GM23338 (cell line): ENCODE results near the gene OSGIN1. TPM values are rescaled to one million over a fixed set of nuclear protein-coding genes. Genes with fewer than 3 reads are reported as not detected.
A peak's percentile ranks its signal among the peaks of the same experiment; 100 is the strongest.

Experiments
- ATAC-seq: fragments of 200-7000 bp; cut with Tn5 transposase; 3 replicates; pipeline ENCODE4 v1.9.1; 2020
- DNase-seq: peaks from one replicate; pipeline ENCODE4 v3.0.0-alpha.2; 2015; ENCODE audit warnings: low spot score
- H2AFZ ChIP-seq: fragments of 200-600 bp; sonication (generic); 2 replicates; pipeline ENCODE4 v1.8.0; 2016; ENCODE audit warnings: antibody characterized with exemption, mild to moderate bottlenecking, moderate library complexity
- H3F3A ChIP-seq: fragments of 200-600 bp; sonication (generic); replicated peaks from 2 replicates; pipeline ENCODE4 v1.8.0; 2017; ENCODE audit warnings: antibody characterized with exemption, mixed run types, low read depth
- H3K27ac ChIP-seq: fragments of 200-600 bp; sonication (generic); 2 replicates; pipeline ENCODE4 v1.6.1; 2016; ENCODE audit warnings: low read depth
- H3K27me3 ChIP-seq: fragments of 200-600 bp; sonication (generic); 2 replicates; pipeline ENCODE4 v1.8.0; 2016; ENCODE audit warnings: mild to moderate bottlenecking, mixed run types, moderate library complexity; ENCODE audit not compliant: insufficient read depth
- H3K36me3 ChIP-seq: fragments of 200-600 bp; sonication (generic); 2 replicates; pipeline ENCODE4 v1.8.0; 2016; ENCODE audit warnings: mild to moderate bottlenecking; ENCODE audit not compliant: insufficient read depth
- H3K4me1 ChIP-seq: fragments of 200-600 bp; sonication (generic); 2 replicates; pipeline ENCODE4 v1.8.0; 2016; ENCODE audit warnings: mild to moderate bottlenecking, moderate library complexity; ENCODE audit not compliant: insufficient read depth
- H3K4me2 ChIP-seq: fragments of 200-600 bp; sonication (generic); 2 replicates; pipeline ENCODE4 v1.7.1; 2017; ENCODE audit warnings: mixed run types
- H3K4me3 ChIP-seq: fragments of 200-600 bp; sonication (generic); 2 replicates; pipeline ENCODE4 v1.6.1; 2016; ENCODE audit warnings: mixed run types
- H3K79me2 ChIP-seq: fragments of 200-600 bp; sonication (generic); replicated peaks from 2 replicates; pipeline ENCODE4 v1.8.0; 2017; ENCODE audit warnings: mild to moderate bottlenecking; ENCODE audit not compliant: insufficient read depth
- H3K9me2 ChIP-seq: fragments of 200-600 bp; sonication (generic); 2 replicates; pipeline ENCODE4 v1.8.0; 2017; ENCODE audit not compliant: insufficient read depth
- H4K20me1 ChIP-seq: fragments of 200-600 bp; sonication (generic); replicated peaks from 2 replicates; pipeline ENCODE4 v1.8.0; 2017; ENCODE audit warnings: mild to moderate bottlenecking; ENCODE audit not compliant: insufficient read depth
- H3K27ac Mint-ChIP-seq: 2 replicates; pipeline ENCODE4 v1.8.0; 2020; ENCODE audit warnings: inconsistent platforms, mild to moderate bottlenecking, moderate library complexity, mixed read lengths
- H3K27me3 Mint-ChIP-seq: 3 replicates; pipeline ENCODE4 v1.8.0; 2022; ENCODE audit warnings: low read depth, mild to moderate bottlenecking, moderate library complexity, mixed read lengths, inconsistent platforms; ENCODE audit not compliant: insufficient read depth, poor library complexity
- H3K36me3 Mint-ChIP-seq: 3 replicates; pipeline ENCODE4 v1.8.0; 2021; ENCODE audit warnings: low read depth, mild to moderate bottlenecking, inconsistent platforms, moderate library complexity, mixed read lengths
- H3K4me1 Mint-ChIP-seq: 3 replicates; pipeline ENCODE4 v1.8.0; 2020; ENCODE audit warnings: mild to moderate bottlenecking, inconsistent platforms, mixed read lengths
- H3K4me3 Mint-ChIP-seq: 3 replicates; pipeline ENCODE4 v1.8.0; 2021; ENCODE audit warnings: moderate library complexity, mild to moderate bottlenecking, inconsistent platforms, mixed read lengths
- H3K9me3 Mint-ChIP-seq: 3 replicates; pipeline ENCODE4 v1.8.0; 2020; ENCODE audit warnings: moderate library complexity, mild to moderate bottlenecking, inconsistent platforms, mixed read lengths
- CREB1 ChIP-seq: fragments of 250-450 bp; sonication (Bioruptor Pico); IDR thresholded peaks from 2 replicates; pipeline ENCODE4 v1.5.0; 2020; ENCODE audit warnings: low read depth, mild to moderate bottlenecking, moderate library complexity
- CTCF ChIP-seq, 2 experiments: fragments of 200-600 bp in 1 of 2; sonication (generic) in 1 of 2; conservative IDR thresholded peaks; 2 replicates each; pipeline versions ENCODE4 v1.5.1 to v1.6.1; 2016 to 2017; ENCODE audit warnings: antibody characterized with exemption in 2 of 2, low read depth in 2 of 2, mild to moderate bottlenecking in 2 of 2, moderate library complexity in 1 of 2
- ETS1 ChIP-seq: IDR thresholded peaks from 2 replicates; pipeline ENCODE4 v1.6.1; 2016; ENCODE audit warnings: antibody characterized with exemption
- EZH2 ChIP-seq: fragments of 200-600 bp; sonication (generic); IDR thresholded peaks from one replicate; pipeline ENCODE4 v1.8.0; 2017; ENCODE audit warnings: antibody characterized with exemption, mild to moderate bottlenecking, low read depth; ENCODE audit not compliant: unreplicated experiment
- EZH2phosphoT487 ChIP-seq: fragments of 200-600 bp; sonication (generic); IDR thresholded peaks from one replicate; pipeline ENCODE4 v1.8.1; 2018; ENCODE audit warnings: antibody characterized with exemption; ENCODE audit not compliant: unreplicated experiment
- JUNB ChIP-seq: IDR thresholded peaks from one replicate; pipeline ENCODE4 v1.6.1; 2016; ENCODE audit warnings: antibody characterized with exemption; ENCODE audit not compliant: unreplicated experiment
- NANOG ChIP-seq: IDR thresholded peaks from 2 replicates; pipeline ENCODE4 v1.6.1; 2016; ENCODE audit warnings: antibody characterized with exemption, borderline replicate concordance
- POLR2AphosphoS5 ChIP-seq: IDR thresholded peaks from 2 replicates; pipeline ENCODE4 v1.6.1; 2016; ENCODE audit warnings: antibody characterized with exemption, low read depth
- STAT1 ChIP-seq: IDR thresholded peaks from one replicate; pipeline ENCODE4 v1.6.1; 2016; ENCODE audit warnings: antibody characterized with exemption; ENCODE audit not compliant: unreplicated experiment
- ZNF114 ChIP-seq: fragments of 250-450 bp; sonication (Bioruptor Pico); IDR thresholded peaks from 2 replicates; pipeline ENCODE4 v1.5.0; 2020; ENCODE audit warnings: mild to moderate bottlenecking, moderate library complexity
- ZNF331 ChIP-seq: fragments of 250-450 bp; sonication (Bioruptor Pico); IDR thresholded peaks from 2 replicates; pipeline ENCODE4 v1.5.0; 2020; ENCODE audit warnings: low read depth, mild to moderate bottlenecking, moderate library complexity
- ZNF462 ChIP-seq: fragments of 250-450 bp; sonication (Bioruptor Pico); IDR thresholded peaks from 2 replicates; pipeline ENCODE4 v1.5.0; 2020; ENCODE audit warnings: mild to moderate bottlenecking, moderate library complexity
- polyA plus RNA-seq: library from polyadenylated mRNA; unstranded; fragments of >200 nt; fragmentation: Nextera tagmentation; extraction: Ambion mirVana; gene quantifications from 2 replicates; pipeline ENCODE4 v1.2.1, GENCODE V29; 2016
- total RNA-seq: library from RNA; depleted of rRNA; stranded (reverse); fragments of >200 nt; shearing (Covaris generic); gene quantifications from 2 replicates; pipeline ENCODE4 v1.2.3, GENCODE V29; 2014
- TF ChIP-seq, protein P1 (sequence below): IDR thresholded peaks from one replicate; pipeline ENCODE4 v1.6.1; 2018; ENCODE audit warnings: antibody characterized with exemption; ENCODE audit not compliant: unreplicated experiment

OSGIN1 gene
- total and polyA plus RNA-seq, 2 experiments from 2014 or later, result 0.32 to 1.6 TPM

DNA sequence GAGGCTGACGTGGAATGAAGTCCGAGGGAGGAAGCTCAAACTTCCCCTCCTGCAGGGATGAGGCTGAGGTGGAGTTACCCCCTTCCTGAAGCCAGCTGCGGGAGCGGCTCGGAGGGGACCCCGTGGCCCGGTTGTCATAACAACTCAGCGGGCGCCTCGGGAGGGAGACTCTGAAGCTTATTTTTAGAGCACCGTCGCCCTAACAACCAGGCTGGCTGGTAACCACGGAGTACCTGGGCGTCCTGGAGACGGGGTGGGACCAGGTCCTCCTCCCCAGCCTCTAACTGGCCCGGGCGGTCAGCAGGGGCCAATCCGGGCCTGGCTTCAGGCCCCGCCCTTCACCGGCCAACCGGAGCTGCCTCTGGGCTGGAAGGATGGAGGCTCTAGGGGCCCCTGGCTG lies 42.7 kb downstream of the OSGIN1 start:
- Mint-ChIP-seq H3K36me3 (no peaks in the 10 kb centered on the region), H3K9me3 (no peaks in the 10 kb centered on the region), H3K4me3 (peak overlapping the region; percentile 55), H3K27ac (no peak overlapping the region), H3K4me1 (peaks cover 18% of the 10 kb centered on the region), H3K27me3 (peaks cover 18% of the 10 kb centered on the region)
- no peaks in the 10 kb centered on the region for H3K79me2 ChIP-seq
- 0 out of 2 replicates have a peak overlapping the region, but pooled peaks have one; percentile 32 for H2AFZ ChIP-seq
- peaks cover 3% of the 10 kb centered on the region; the same call in 1 of the 2 replicates for H3K4me1 ChIP-seq
- DNase-seq (peak; percentile 88), ATAC-seq (peak; percentile 97)
- no peaks in the 10 kb centered on the region for H3K9me2 ChIP-seq
- no peak overlapping the region for H3K27ac ChIP-seq
- H3K27me3 ChIP-seq, result no peaks in the 10 kb centered on the region
- H3F3A ChIP-seq, result no peaks in the 10 kb centered on the region
- no peaks in the 10 kb centered on the region for H3K36me3 ChIP-seq
- peak overlapping the region; percentile 66 for H3K4me2 ChIP-seq
- TF ChIP-seq NANOG (no peak), EZH2 (no peak), CREB1 (CRISPR knock-in tag) (no peak), ZNF114 (CRISPR knock-in tag) (no peak), JUNB (no peak), CTCF (conservative IDR thresholded peaks at IDR 0.05; ENCODE audit: low read depth in 2 of 2) (no peak), ETS1 (no peak), ZNF462 (CRISPR knock-in tag) (no peak), ZNF331 (no peak), EZH2phosphoT487 (no peak), POLR2AphosphoS5 (no peak), STAT1 (no peak)
- TF ChIP-seq, protein P1, sequence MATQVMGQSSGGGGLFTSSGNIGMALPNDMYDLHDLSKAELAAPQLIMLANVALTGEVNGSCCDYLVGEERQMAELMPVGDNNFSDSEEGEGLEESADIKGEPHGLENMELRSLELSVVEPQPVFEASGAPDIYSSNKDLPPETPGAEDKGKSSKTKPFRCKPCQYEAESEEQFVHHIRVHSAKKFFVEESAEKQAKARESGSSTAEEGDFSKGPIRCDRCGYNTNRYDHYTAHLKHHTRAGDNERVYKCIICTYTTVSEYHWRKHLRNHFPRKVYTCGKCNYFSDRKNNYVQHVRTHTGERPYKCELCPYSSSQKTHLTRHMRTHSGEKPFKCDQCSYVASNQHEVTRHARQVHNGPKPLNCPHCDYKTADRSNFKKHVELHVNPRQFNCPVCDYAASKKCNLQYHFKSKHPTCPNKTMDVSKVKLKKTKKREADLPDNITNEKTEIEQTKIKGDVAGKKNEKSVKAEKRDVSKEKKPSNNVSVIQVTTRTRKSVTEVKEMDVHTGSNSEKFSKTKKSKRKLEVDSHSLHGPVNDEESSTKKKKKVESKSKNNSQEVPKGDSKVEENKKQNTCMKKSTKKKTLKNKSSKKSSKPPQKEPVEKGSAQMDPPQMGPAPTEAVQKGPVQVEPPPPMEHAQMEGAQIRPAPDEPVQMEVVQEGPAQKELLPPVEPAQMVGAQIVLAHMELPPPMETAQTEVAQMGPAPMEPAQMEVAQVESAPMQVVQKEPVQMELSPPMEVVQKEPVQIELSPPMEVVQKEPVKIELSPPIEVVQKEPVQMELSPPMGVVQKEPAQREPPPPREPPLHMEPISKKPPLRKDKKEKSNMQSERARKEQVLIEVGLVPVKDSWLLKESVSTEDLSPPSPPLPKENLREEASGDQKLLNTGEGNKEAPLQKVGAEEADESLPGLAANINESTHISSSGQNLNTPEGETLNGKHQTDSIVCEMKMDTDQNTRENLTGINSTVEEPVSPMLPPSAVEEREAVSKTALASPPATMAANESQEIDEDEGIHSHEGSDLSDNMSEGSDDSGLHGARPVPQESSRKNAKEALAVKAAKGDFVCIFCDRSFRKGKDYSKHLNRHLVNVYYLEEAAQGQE, result no peak
- 0 out of 2 replicates have a peak overlapping the region, but pooled peaks have one; percentile 26 for H3K4me3 ChIP-seq
- H4K20me1 ChIP-seq, result no peaks in the 10 kb centered on the region
